G401 (cell line): Measurements from ENCODE around the gene PDXP. TPM values are rescaled to one million over a fixed set of nuclear protein-coding genes. Genes with fewer than 3 reads are reported as not detected.
"Not testable (repeated sequence)": the region's sequence is repeated elsewhere in the genome, so short reads cannot be mapped to it uniquely, and the experiment has no call there.

Experiments used
- DNase-seq: peaks from one replicate; pipeline ENCODE4 v3.0.0-alpha.2; 2015; ENCODE audit warnings: low spot score
- in situ Hi-C: cut with HindIII; loops from 2 replicates; pipeline ENCODE4 v1.10.0; 2016; ENCODE audit warnings: low sequenced_read_pairs, mixed read lengths
- total RNA-seq: library from RNA; depleted of rRNA; stranded (reverse); fragments of >200 nt; shearing (Covaris generic); gene quantifications from 2 replicates; pipeline ENCODE4 v1.2.3, GENCODE V29; 2014

Gene PDXP
- total RNA-seq, 1 experiment from 2014 or later = 49.0 TPM

GRCh38 chr22:37684803-37685615 is 26.5 kb downstream of the PDXP start:
- no peak for DNase-seq
- in situ Hi-C loops = no loop called here

- peak; percentile 93 for DNase-seq
- in situ Hi-C loops = no loop called here
These were observed 27.8 kb downstream of the PDXP start, which contains the start of gene NOL12 for GRCh38 chr22:37686002-37686982. TSS of gene NOL12 (plus strand) at chr22:37686343. CDS start at chr22:37686393, 50 bp downstream.

GRCh38 chr22:37690407-37690806 is 31.9 kb downstream of the PDXP start:
- DNase-seq = no peak
- in situ Hi-C loops = no loop called here

- DNase-seq = no peak
- in situ Hi-C loops = no loop called here
These were observed 32.5 kb downstream of the PDXP start for GRCh38 chr22:37690901-37691504.

GRCh38 chr22:37692627-37693285 is 34.2 kb downstream of the PDXP start:
- no peak for DNase-seq
- in situ Hi-C loops = no loop called here

GRCh38 chr22:37694131-37694530 is 35.6 kb downstream of the PDXP start:
- DNase-seq, in situ Hi-C loops: not testable (repeated sequence)

GRCh38 chr22:37696260-37696656 is 37.7 kb downstream of the PDXP start:
- in situ Hi-C loops = not testable (repeated sequence)

GRCh38 chr22:37696657-37697537 is 38.4 kb downstream of the PDXP start, which contains the start of gene TRIOBP:
TSS of gene TRIOBP (plus strand) at chr22:37697048. CDS start at chr22:37701366, 4,318 bp downstream.
- in situ Hi-C loops = no loop called here
- DNase-seq = peak; percentile 94

More at GRCh38 chr22:37696260-37696656, 37.7 kb downstream of the PDXP start:
- not testable (repeated sequence) for DNase-seq

GRCh38 chr22:37697538-37697835 is 39.0 kb downstream of the PDXP start:
- in situ Hi-C loops = no loop called here
- no peak for DNase-seq

GRCh38 chr22:37701141-37701786 is 42.7 kb downstream of the PDXP start:
- DNase-seq = no peak

GRCh38 chr22:37703906-37704305 is 45.4 kb downstream of the PDXP start:
- no peak for DNase-seq
- in situ Hi-C loops = no loop called here

More at GRCh38 chr22:37701141-37701786, 42.7 kb downstream of the PDXP start:
- in situ Hi-C loops = no loop called here

GRCh38 chr22:37704645-37705044 is 46.1 kb downstream of the PDXP start:
- no peak for DNase-seq

GRCh38 chr22:37705205-37705604 is 46.7 kb downstream of the PDXP start:
- in situ Hi-C loops = no loop called here
- no peak for DNase-seq

More at GRCh38 chr22:37704645-37705044, 46.1 kb downstream of the PDXP start:
- in situ Hi-C loops = no loop called here

- in situ Hi-C loops = no loop called here
- no peak for DNase-seq
These were observed 50.3 kb downstream of the PDXP start for GRCh38 chr22:37708580-37709444.

GRCh38 chr22:37709445-37709765 is 50.9 kb downstream of the PDXP start:
- no peak for DNase-seq

GRCh38 chr22:37710675-37711074 is 52.2 kb downstream of the PDXP start:
- no peak for DNase-seq
- in situ Hi-C loops = no loop called here

More at GRCh38 chr22:37709445-37709765, 50.9 kb downstream of the PDXP start:
- in situ Hi-C loops = no loop called here

GRCh38 chr22:37711490-37711889 is 53.0 kb downstream of the PDXP start:
- in situ Hi-C loops = no loop called here

More at GRCh38 chr22:37711490-37711889, 53.0 kb downstream of the PDXP start:
- no peak for DNase-seq
